Measurements from ENCODE around the gene RGS7BP.

GRCh38 chr5:64566310-64566916, 60.6 kb downstream of the RGS7BP start:
- TF ChIP-seq CTCF (IDR thresholded peaks at IDR 0.05): no peak
- TF ChIP-seq SMAD3 (CRISPR knock-in tag; IDR thresholded peaks at IDR 0.05; ENCODE audit: borderline replicate concordance): no peak
- no peak for TF ChIP-seq ATF2 (CRISPR knock-in tag; IDR thresholded peaks at IDR 0.05; ENCODE audit: borderline replicate concordance, low read depth)
- TF ChIP-seq MAX (CRISPR knock-in tag; IDR thresholded peaks at IDR 0.05): no peak
- no peak for TF ChIP-seq ZNF281 (CRISPR knock-in tag; IDR thresholded peaks at IDR 0.05)
- TF ChIP-seq MXD4 (CRISPR knock-in tag; IDR thresholded peaks at IDR 0.05; ENCODE audit: borderline replicate concordance): no peak
- no peak for TF ChIP-seq STAT6 (CRISPR knock-in tag; conservative IDR thresholded peaks at IDR 0.05; ENCODE audit: low read depth)
- no peak for TF ChIP-seq ESRRA (CRISPR knock-in tag; IDR thresholded peaks at IDR 0.05; ENCODE audit: borderline replicate concordance)
- no peak for TF ChIP-seq PRDM15 (CRISPR knock-in tag; IDR thresholded peaks at IDR 0.05)
- no peak for TF ChIP-seq CREB1 (CRISPR knock-in tag; IDR thresholded peaks at IDR 0.05)
- TF ChIP-seq ZNF671 (CRISPR knock-in tag; IDR thresholded peaks at IDR 0.05): no peak

Data from WTC11 (cell line).